HG03175 (cell line): ENCODE measurements around the gene C19orf38.
"Not testable (repeated sequence)": the region's sequence is repeated elsewhere in the genome, so short reads cannot be mapped to it uniquely, and the experiment has no call there.

Source experiments
- ATAC-seq: cut with Tn5 transposase; IDR thresholded peaks from one replicate; pipeline ENCODE4 v1.9.1; 2021; ENCODE audit warnings: mild to moderate bottlenecking, moderate library complexity; ENCODE audit not compliant: unreplicated experiment

The C19orf38 gene

DNA sequence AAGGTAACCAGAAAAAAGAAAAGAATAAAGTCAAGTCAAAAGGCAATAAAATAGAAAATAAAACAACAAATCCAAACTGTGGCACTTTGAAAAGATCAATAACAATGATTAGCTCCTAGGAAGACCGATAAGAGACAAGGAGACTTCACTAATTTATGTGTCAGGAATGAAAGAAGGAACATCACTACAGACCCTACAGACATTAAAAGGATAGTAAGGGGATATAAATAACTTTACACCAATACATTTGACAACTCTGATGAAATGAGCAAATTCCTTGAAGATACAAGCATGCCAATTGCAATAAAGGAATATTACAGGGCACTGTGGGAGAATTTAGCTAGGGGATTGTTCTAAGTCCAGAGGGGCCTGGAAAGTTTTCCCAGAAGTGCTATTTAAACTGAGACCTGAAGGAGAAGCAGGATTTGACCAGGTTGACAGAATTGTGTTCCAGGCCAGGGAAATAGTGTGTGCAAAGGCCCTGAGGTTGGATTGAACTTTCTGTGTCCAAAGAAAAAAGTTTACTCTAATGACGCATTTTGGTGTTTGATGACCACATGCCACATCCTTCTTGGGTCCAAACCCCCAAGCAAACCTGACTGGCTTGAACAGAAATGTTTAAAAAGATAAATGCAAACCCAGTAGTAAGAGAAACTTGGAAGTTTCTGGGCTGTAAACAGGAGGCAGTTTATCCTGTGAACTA, 1.6 kb upstream of the C19orf38 start:
- ATAC-seq, result no peak

DNA sequence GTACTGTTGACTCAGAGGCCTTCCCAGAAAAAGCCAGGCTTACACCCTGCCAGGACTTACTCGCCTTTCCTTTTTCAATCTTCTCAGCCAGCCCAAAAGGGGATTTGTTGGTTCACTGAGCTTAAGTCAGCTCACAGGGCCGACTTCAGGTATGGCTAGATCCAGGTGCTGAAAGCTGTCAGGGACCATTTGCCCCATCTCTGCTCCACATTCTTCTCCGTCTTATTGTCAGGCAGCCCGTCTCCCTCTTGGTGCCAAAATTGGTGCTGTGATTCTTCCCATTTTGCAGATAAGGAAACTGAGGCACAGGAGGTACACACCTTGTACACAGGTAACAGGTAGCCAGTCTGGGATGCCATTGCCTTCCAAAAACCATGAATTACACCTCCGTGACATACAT, 2.4 kb downstream of the C19orf38 start:
- no peak for ATAC-seq

DNA sequence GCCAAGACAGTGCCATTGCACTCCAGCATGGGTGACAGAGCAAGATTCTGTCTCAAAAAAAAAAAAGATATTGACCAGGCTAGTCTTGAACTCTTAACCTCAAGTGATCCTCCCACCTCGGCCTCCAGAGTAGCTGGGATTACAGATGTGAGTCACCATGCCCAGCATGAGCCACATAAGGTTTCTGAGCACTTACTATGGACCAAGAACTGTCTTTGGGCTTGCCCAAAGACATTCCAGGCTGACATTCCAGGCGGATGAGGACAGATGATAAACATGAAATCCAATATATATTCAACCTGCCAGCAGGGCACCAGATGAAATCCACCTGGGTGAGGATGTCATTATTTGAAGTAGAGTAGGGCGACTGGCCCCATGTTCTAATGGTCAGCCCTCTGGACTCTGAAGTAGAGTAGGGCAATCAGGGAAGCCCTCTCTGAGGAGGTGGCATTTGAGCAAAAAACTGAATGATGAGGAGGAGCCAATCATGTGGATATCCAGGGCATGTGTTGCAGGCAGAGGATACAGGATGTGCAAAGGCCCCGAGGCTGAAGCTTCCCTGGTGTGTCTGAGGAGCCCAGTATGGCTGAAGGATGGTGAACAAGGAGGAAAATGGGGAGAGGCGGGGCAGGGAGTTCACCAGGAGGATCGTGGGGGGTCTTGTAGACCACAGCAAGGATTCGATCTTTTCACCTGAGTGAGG, 4.0 kb downstream of the C19orf38 start:
- no peak for ATAC-seq

DNA sequence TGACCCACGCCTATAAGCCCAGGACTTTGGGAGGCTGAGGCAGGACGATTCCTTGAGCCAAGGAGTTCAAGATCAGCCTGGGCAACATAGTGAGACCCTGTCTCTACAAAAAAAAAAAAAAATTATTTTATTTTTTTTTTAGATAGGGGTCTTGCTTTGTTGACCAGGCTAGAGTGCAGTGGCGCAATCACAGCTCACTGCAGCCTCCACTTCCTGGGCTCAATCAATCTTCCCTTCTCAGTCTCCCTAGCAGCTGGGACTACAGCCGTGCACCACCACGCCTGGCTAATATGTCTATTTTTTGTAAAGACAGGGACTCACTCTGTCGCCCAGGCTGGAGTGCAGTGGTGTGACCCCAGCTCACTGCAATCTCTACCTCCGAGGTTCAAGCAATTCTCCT, 4.7 kb downstream of the C19orf38 start:
- no peak for ATAC-seq

DNA sequence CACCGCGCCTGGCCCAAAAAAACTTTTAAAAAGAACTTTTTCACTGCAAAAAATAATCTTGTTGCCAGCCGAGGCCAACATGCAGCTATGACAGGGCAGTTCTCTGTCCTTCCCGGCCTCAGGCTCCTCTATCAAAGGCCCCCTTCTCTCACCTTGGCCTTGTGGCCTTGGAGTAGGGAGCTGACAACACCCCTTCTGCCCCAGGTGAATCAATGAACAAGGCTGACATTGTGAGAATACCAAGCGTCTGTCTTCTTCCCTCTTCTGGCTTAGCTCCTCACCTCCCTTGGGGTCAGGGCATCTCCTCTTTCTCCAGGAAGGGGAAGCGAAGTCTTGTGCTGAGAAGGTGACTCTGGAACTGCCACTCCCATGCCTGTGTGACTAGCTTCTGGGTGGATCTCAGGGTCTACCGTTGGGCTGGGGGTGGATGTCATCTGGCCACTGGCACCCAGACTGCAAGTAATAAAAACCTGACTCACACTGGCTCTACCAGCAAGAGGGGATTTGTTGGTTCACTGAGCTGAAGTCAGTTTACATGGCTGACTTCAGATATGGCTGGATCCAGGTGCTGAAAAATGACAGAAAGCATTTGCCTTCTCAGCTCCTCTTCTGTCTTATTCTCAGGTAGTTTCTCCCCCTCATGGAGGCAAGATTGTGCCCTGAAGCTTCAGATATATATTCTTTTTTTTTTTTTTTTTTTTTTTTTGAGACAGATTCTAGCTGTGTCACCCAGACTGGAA, 6.3 kb downstream of the C19orf38 start:
- no peak for ATAC-seq

DNA sequence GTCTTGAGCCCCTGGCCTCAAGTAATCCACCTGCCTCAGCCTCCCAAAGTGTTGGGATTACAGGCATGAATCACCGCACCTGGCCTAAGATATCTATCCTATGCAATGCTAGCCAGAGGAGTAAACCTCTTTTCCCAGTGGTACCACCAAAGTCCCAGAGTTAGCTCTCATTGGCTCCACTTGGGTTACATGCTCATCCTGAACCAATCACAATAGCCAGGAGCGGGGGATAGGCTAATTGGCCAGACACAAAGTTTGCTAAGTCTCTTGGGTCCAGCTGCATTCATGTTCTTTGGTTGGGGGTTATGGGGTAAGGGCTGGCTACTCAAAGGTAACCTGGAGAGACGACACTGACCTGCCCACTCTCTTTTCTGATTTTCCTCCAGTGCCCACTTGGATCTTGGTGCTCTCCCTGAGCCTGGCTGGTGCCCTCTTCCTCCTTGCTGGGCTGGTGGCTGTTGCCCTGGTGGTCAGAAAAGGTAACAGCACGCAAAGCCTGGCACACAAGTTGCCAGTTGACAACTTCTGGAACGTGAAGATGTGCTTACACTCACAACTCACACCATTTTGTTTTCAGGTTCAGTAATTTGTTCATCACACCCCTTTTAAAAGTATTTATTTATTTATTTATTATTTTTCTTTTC, 7.8 kb downstream of the C19orf38 start:
- ATAC-seq, result no peak

DNA sequence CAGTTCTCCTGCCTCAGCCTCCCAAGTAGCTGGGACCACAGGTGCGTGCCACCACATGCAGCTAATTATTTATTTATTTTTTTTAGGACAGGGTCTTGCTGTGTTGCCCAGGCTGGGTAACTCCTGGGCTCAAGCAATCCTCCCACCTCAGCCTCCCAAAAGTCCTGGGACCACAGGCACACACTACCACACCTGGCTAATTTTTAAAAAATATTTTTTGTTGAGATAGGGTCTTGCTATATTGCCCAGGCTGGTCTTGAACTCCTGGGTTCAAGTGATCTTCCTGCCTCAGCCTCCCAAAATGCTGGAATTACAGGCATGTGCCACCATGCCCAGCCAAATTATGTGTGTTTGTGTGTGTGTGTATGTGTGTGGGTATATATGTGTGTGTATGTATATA, 8.7 kb downstream of the C19orf38 start:
- not testable (repeated sequence) for ATAC-seq

DNA sequence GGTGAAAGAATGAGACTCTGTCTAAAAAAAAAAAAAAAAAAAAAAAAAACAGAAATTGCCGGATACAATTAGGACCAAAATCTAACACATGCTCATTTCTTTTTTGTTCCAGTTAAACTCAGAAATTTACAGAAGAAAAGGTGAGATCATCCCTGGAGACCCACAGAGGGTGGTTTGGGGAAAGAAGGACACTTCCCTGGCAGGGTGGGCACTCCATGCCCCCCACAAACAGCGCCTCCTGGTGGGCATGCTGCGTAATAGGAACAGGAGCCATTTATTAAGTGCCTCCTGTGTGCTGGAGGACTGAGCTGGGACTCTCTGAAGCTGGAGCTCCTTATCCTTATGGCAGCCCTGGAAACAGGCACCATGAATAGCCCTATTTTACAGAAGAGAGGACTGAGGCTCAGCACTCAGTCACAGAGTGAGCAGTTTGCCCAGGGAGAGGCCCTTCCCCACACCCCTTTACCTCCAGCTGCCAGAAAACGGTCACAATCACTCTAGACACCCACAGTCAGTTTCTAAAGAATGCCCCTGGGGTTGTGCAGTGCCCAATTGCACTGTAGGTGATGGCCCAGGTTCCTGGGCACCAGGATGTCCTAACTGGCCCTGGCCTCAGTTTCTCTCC, 10.1 kb downstream of the C19orf38 start:
- no peak for ATAC-seq

DNA sequence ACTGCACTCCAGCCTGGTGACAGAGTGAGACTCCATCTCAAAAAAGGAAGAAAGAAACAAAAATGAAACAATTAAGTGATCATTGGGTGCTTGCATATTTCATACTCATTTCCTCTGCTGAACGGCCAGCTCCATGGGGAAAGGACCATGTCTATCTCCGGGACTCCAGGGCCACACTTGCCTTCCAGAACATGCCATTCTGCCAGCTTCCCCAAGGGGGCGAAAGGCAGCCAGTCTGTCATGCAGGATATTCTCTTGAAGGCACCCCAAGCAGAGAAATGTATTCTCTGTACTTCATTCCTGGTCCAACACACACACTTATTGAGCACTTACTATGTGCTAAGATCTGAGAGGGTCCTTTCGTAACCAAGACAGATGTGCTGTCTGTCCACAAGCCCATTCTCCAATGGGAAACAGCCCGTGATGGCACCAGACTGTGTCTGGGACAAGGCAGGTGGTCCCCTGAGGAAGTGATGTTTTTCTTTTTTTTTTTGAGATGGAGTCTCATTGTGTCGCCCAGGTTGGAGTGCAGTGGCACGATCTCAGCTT, 13.0 kb downstream of the C19orf38 start:
- no peak for ATAC-seq

DNA sequence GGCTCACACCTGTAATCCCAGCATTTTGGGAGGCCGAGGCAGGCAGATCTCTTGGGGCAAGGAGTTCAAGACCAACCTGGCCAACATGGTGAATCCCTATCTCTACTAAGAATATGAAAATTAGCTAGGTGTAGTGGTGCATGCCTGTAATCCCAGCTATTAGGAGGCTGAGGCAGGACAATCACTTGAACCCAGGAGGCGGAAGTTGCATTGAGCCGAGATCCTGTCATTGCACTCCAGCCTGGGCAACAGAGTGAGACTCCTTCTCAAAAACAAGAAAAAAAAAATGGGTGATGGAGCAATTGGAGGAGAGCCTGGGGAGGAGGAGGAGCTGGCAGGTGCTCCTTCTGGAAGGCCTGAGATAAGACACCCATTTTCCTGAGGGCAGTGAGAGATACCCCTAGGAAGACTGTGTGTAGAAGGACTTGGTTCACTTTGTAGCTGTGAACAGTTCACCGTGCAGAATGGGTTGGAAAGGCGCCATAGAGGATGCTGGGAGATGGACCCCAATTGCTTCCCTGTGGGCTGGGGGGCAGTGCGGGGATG, 14.4 kb downstream of the C19orf38 start:
- no peak for ATAC-seq

DNA sequence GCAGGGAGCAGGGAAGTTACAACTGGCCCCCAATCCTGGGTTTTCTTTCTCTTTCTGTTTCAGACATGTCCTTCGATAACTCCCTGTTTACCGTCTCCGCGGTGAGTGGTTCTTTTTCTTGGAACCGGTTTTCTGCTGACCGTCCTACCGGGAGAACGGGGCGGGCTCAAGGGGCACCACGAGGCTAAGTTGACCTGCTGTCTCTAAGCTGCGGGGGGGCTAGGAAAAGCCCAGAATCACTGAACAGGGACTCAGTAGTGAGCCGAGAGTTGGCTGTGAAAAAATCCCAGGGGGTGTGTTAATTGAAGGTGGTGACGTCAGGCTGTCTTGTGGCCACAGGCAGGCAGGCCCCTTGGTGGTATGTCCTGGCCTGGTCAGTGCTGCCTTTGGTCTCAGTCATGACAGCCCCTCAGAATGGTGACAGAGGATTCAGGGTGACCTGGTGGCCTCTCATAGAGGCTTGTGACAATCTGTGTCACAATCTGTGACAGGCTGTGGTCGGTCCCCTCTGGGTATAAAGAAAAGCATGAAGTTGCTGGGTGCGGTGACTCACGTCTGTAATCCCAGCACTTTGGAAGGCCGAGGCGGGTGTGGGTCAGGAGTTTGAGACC, 15.0 kb downstream of the C19orf38 start:
- no peak for ATAC-seq

DNA sequence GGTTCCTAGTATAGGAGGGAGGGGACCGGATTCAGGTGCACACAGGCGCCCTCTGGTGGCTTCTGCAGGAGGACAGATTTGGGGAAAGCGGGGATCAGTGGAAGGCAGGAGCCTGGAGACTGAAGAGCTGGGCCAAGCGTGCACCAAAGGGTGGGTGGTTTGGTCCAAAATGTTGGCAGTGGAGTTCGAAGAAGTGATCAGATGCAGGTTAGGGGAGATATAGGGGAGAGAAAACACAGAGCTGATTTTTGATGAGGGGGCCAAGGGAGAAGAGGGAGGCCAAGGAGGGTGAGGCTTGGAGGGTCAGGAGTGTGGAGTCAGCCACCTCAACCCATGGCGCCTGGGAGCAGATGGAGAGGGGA, 16.3 kb downstream of the C19orf38 start:
- ATAC-seq, result peak; percentile 55

DNA sequence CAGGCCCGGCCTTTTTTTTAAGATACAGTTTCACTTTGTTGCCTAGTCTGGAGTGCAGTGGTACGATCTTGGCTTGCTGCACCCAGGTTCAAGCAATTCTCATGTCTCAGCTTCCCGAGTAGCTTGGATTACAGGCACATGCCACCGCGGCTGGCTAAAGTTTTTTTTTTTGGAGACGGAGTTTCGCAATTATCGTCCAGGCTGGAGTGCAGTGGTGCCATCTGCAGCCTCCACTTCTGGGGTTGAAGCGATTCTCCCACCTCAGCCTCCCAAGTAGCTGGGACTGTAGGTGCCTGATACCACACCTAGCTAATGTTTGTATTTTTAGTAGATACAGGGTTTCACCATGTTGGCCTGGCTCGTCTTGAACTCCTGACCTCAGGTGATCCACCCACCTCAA, 18.3 kb downstream of the C19orf38 start:
- no peak for ATAC-seq

DNA sequence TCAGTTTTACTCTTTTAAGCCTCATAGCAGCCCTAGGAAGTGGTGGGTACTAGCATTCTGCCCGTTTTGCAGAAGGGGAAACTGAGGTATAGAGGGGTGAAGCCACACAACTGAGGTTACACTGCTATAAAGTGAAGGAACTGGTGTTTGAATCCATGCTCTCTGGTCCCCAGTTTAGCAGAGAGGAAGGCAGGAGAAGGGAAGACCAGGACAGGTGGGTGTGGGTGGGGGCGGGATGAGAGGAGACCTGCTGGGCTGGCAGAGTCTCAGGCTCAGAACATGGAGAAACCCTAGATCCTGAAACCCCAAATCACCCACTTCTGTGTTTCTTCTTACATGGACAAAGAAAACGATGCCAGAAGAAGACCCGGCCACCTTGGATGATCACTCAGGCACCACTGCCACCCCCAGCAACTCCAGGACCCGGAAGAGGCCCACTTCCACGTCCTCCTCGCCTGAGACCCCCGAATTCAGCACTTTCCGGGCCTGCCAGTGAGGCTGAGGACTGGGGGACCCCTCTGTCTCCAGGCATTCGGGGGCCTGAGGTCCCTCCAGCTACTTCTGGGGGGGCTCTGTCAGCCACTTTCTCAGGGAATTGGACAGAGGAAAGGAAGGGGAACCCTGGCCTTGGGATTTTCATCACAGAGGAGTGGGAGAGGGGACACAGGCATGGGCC, 20.8 kb downstream of the C19orf38 start:
- no peak for ATAC-seq

DNA sequence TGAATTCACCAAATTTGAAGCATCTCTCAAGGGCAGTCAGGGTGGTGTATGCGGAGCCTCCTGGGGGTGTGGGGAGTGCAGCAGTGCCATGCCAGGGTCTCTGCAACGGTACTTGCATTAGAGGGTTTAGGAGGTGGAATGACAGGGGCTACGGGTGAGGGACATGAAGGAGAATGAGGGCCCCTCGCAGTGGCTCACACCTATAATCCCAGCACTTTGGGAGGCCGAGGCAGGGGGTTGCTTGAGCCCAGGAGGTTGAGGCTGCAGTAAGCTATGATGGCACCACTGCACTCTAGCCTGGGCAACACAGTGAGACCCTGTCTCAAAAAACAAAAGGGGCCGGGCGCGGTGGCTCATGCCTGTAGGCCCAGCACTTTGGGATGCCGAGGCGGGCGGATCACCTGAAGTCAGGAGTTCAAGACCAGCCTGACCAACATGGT, 21.7 kb downstream of the C19orf38 start:
- ATAC-seq, result not testable (repeated sequence)

DNA sequence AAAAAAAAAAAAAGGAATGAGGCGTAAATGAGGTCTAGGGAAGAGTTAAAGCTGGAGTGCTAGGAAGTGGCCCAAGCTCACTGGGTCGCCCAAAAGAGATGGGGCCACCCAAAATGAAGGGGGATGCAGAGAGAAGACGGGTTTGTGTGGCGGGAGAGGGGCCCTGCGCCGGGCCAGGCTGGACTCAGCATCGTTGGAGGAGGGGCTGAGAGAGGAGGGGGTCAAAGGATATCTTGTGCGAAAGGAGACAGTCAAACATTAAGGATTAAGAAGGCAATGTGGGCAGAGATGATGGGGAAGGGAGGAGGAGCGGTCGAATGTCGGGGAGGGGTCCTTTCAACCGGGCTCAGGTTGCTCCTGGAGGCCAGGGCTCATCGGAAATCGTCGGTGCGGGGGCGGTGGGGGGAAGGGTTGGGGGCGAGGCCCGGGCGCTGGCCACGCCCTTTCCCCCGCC, 22.3 kb downstream of the C19orf38 start:
- no peak for ATAC-seq

DNA sequence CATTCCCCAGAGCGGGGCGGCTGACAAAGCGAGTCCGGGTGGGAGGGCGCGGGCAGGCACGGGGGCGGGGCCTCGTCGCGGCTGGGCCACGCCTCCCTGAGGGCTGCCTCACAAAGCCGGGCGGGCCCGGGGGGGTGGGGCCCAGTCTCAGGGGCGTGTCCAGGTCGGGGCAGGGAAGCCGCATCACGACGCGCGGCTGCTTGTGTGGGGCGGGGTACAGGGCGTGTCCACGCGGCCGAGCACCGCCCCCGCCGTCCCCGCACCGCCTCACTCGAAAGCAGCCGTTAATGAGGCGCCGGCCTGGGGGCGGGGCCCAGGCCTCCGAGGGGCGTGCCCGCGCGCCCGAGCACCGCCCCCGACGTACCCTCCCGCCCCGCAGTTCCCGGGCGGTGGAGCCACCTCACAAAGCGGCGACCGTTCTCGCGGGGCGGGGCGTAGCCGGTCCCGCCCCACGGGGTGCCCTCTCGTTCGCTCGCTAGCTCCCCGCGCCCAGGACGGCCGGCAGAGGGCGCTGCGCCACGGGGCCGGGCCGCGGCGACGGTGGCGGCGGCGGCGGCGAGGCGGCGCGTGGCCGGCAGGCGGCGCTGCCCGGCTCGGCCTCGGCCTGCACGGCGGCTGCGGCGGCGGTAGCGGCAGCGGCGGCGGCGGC, 22.9 kb downstream of the C19orf38 start, which contains the start of gene CARM1:
TSS of gene CARM1 (plus strand) at position 599 of the 649 bp plus-strand sequence. CDS start 150 bp downstream, outside the sequence.
- ATAC-seq, result peak; percentile 79

DNA sequence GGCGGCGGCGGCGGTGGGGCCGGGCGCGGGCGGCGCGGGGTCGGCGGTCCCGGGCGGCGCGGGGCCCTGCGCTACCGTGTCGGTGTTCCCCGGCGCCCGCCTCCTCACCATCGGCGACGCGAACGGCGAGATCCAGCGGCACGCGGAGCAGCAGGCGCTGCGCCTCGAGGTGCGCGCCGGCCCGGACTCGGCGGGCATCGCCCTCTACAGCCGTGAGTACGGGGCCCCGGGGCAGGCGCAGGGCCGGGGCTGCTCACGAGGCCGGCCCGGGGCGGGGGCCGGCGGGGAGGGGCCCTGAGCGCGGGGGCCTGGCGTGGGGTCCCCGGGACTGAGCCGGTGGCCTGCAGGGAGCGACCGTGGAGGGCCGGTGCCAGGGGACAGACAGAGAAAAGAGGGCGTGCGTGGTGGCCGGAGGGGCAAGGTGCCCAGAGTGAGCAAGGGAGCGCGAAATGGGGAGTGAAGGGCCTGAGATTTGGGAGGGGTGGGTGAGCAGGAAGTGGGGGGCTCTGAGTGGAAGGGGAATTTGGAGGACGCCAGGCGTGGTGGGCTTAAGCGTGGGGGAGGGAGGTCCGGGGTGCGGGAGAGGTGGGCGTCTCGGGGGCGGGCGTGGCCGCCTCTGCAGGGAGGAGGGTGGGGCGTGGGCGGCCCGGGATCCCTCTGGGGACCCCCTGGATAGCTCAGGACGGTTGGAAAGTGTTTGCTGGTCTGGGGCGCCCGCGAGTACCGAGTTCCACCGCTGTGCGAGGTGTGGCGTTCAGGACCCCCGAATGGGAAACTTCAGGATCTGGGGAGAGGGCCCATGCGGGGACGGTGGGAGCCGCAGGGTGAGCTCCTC, 23.7 kb downstream of the C19orf38 start:
- peak; percentile 3 for ATAC-seq
